Measurements from ENCODE around the gene EAF2. TPM values are rescaled to one million over a fixed set of nuclear protein-coding genes. Genes with fewer than 3 reads are reported as not detected.
"Not testable (repeated sequence)": the region's sequence is repeated elsewhere in the genome, so short reads cannot be mapped to it uniquely, and the experiment has no call there.

The EAF2 gene
- total RNA-seq, 1 donor, result 1.4 TPM

GRCh38 chr3:121855555-121855954 is 20.5 kb downstream of the EAF2 start:
- Histone ChIP-seq H3K9me3 (ENCODE audit: low read depth, low read length) (no peaks in the 10 kb centered on the region), H3K79me2 (ENCODE audit: insufficient read depth, low read length) (no peaks in the 10 kb centered on the region), H3K4me1 (ENCODE audit: insufficient read depth, low read length) (no peaks in the 10 kb centered on the region), H3K36me3 (ENCODE audit: insufficient read depth, low read length) (no peaks in the 10 kb centered on the region), H3K4me3 (ENCODE audit: insufficient read depth, low read length) (no peak overlapping the region), H3K4me2 (ENCODE audit: insufficient read depth, low read length) (no peak overlapping the region), H2AFZ (ENCODE audit: low read length) (no peak overlapping the region), H3K27ac (ENCODE audit: low read depth, low read length) (no peak overlapping the region), H4K20me1 (ENCODE audit: insufficient read depth, low read length) (no peaks in the 10 kb centered on the region), H3K27me3 (ENCODE audit: insufficient read depth, low read length) (no peaks in the 10 kb centered on the region)
- no peak for TF ChIP-seq CTCF (IDR thresholded peaks at IDR 0.05; ENCODE audit: extremely low read depth, low read depth, low read length)
- no peak for DNase-seq (ENCODE audit: insufficient read length, low spot score, missing footprints)

GRCh38 chr3:121857778-121858177 is 22.8 kb downstream of the EAF2 start:
- H4K20me1 ChIP-seq (ENCODE audit: insufficient read depth, low read length); H3K4me2 ChIP-seq (ENCODE audit: insufficient read depth, low read length); H3K27me3 ChIP-seq (ENCODE audit: insufficient read depth, low read length); H3K9me3 ChIP-seq (ENCODE audit: low read depth, low read length); DNase-seq (ENCODE audit: insufficient read length, low spot score, missing footprints); H3K27ac ChIP-seq (ENCODE audit: low read depth, low read length); H3K4me3 ChIP-seq (ENCODE audit: insufficient read depth, low read length); H3K4me1 ChIP-seq (ENCODE audit: insufficient read depth, low read length); H3K79me2 ChIP-seq (ENCODE audit: insufficient read depth, low read length); H3K36me3 ChIP-seq (ENCODE audit: insufficient read depth, low read length); H2AFZ ChIP-seq (ENCODE audit: low read length): not testable (repeated sequence)

GRCh38 chr3:121863247-121863646 is 28.2 kb downstream of the EAF2 start:
- not testable (repeated sequence) for H3K27me3 ChIP-seq (ENCODE audit: insufficient read depth, low read length); DNase-seq (ENCODE audit: insufficient read length, low spot score, missing footprints); H3K4me1 ChIP-seq (ENCODE audit: insufficient read depth, low read length); H3K27ac ChIP-seq (ENCODE audit: low read depth, low read length); H3K36me3 ChIP-seq (ENCODE audit: insufficient read depth, low read length); H3K9me3 ChIP-seq (ENCODE audit: low read depth, low read length); H4K20me1 ChIP-seq (ENCODE audit: insufficient read depth, low read length); H3K4me2 ChIP-seq (ENCODE audit: insufficient read depth, low read length); H2AFZ ChIP-seq (ENCODE audit: low read length); H3K79me2 ChIP-seq (ENCODE audit: insufficient read depth, low read length); H3K4me3 ChIP-seq (ENCODE audit: insufficient read depth, low read length)

GRCh38 chr3:121863801-121864200 is 28.8 kb downstream of the EAF2 start:
- Histone ChIP-seq H2AFZ (ENCODE audit: low read length) (no peak overlapping the region), H3K27ac (ENCODE audit: low read depth, low read length) (no peak overlapping the region), H3K79me2 (ENCODE audit: insufficient read depth, low read length) (no peaks in the 10 kb centered on the region), H3K4me1 (ENCODE audit: insufficient read depth, low read length) (no peaks in the 10 kb centered on the region), H3K36me3 (ENCODE audit: insufficient read depth, low read length) (no peaks in the 10 kb centered on the region), H3K27me3 (ENCODE audit: insufficient read depth, low read length) (no peaks in the 10 kb centered on the region), H3K4me2 (ENCODE audit: insufficient read depth, low read length) (no peak overlapping the region), H3K4me3 (ENCODE audit: insufficient read depth, low read length) (no peak overlapping the region), H3K9me3 (ENCODE audit: low read depth, low read length) (no peaks in the 10 kb centered on the region), H4K20me1 (ENCODE audit: insufficient read depth, low read length) (no peaks in the 10 kb centered on the region)
- no peak for TF ChIP-seq CTCF (IDR thresholded peaks at IDR 0.05; ENCODE audit: extremely low read depth, low read depth, low read length)
- DNase-seq (ENCODE audit: insufficient read length, low spot score, missing footprints), result no peak

GRCh38 chr3:121869736-121870135 is 34.7 kb downstream of the EAF2 start:
- Histone ChIP-seq H3K27ac (ENCODE audit: low read depth, low read length) (no peak overlapping the region), H3K36me3 (ENCODE audit: insufficient read depth, low read length) (no peaks in the 10 kb centered on the region), H3K4me2 (ENCODE audit: insufficient read depth, low read length) (no peak overlapping the region), H4K20me1 (ENCODE audit: insufficient read depth, low read length) (no peaks in the 10 kb centered on the region), H2AFZ (ENCODE audit: low read length) (no peak overlapping the region), H3K9me3 (ENCODE audit: low read depth, low read length) (no peaks in the 10 kb centered on the region), H3K27me3 (ENCODE audit: insufficient read depth, low read length) (no peaks in the 10 kb centered on the region), H3K4me3 (ENCODE audit: insufficient read depth, low read length) (no peak overlapping the region), H3K79me2 (ENCODE audit: insufficient read depth, low read length) (no peaks in the 10 kb centered on the region), H3K4me1 (ENCODE audit: insufficient read depth, low read length) (no peaks in the 10 kb centered on the region)
- DNase-seq (ENCODE audit: insufficient read length, low spot score, missing footprints), result no peak
- no peak for TF ChIP-seq CTCF (IDR thresholded peaks at IDR 0.05; ENCODE audit: extremely low read depth, low read depth, low read length)
